IPS-18c (cell line): ENCODE results near the gene PDLIM5.

Experiments used
- H3K4me3 ChIP-seq: 2 replicates; pipeline ENCODE4 v1.7.0; 2013; ENCODE audit warnings: low read depth, mild to moderate bottlenecking, low read length, moderate library complexity; ENCODE audit not compliant: insufficient read depth
- H3K9me3 ChIP-seq: one replicate; pipeline ENCODE4 v1.6.1; 2013; ENCODE audit warnings: mild to moderate bottlenecking, low read length, moderate library complexity; ENCODE audit not compliant: control insufficient read depth, insufficient read depth

The PDLIM5 gene

GRCh38 chr4:94530073-94530472 lies 78.3 kb downstream of the PDLIM5 start:
- Histone ChIP-seq H3K4me3 (no peak overlapping the region), H3K9me3 (no peaks in the 10 kb centered on the region)

GRCh38 chr4:94531991-94532789 lies 80.4 kb downstream of the PDLIM5 start:
- H3K9me3 ChIP-seq: no peaks in the 10 kb centered on the region
- H3K4me3 ChIP-seq: no peak overlapping the region

- H3K9me3 ChIP-seq: no peaks in the 10 kb centered on the region
- no peak overlapping the region for H3K4me3 ChIP-seq
Observed at GRCh38 chr4:94533405-94534223, 81.9 kb downstream of the PDLIM5 start.

GRCh38 chr4:94534401-94535312 lies 82.9 kb downstream of the PDLIM5 start:
- H3K4me3 ChIP-seq: 0 out of 2 replicates have a peak overlapping the region, but pooled peaks have one; percentile 11
- H3K9me3 ChIP-seq: no peaks in the 10 kb centered on the region

- H3K9me3 ChIP-seq: no peaks in the 10 kb centered on the region
- no peak overlapping the region for H3K4me3 ChIP-seq
Observed at GRCh38 chr4:94536049-94536448, 84.3 kb downstream of the PDLIM5 start.

- H3K4me3 ChIP-seq: no peak overlapping the region
- no peaks in the 10 kb centered on the region for H3K9me3 ChIP-seq
Observed at GRCh38 chr4:94536649-94537469, 85.1 kb downstream of the PDLIM5 start.

- no peak overlapping the region for H3K4me3 ChIP-seq
Observed at GRCh38 chr4:94537921-94538628, 86.3 kb downstream of the PDLIM5 start.

GRCh38 chr4:94540476-94540875 lies 88.7 kb downstream of the PDLIM5 start:
- no peak overlapping the region for H3K4me3 ChIP-seq
- no peaks in the 10 kb centered on the region for H3K9me3 ChIP-seq

More at GRCh38 chr4:94537921-94538628, 86.3 kb downstream of the PDLIM5 start:
- no peaks in the 10 kb centered on the region for H3K9me3 ChIP-seq

- Histone ChIP-seq H3K4me3 (no peak overlapping the region), H3K9me3 (no peaks in the 10 kb centered on the region)
Observed at GRCh38 chr4:94544811-94545210, 93.1 kb downstream of the PDLIM5 start.

- H3K4me3 ChIP-seq: no peak overlapping the region
- no peaks in the 10 kb centered on the region for H3K9me3 ChIP-seq
Observed at GRCh38 chr4:94545296-94545695, 93.6 kb downstream of the PDLIM5 start.

GRCh38 chr4:94546949-94547348 lies 95.2 kb downstream of the PDLIM5 start:
- no peaks in the 10 kb centered on the region for H3K9me3 ChIP-seq
- no peak overlapping the region for H3K4me3 ChIP-seq

- Histone ChIP-seq H3K4me3 (no peak overlapping the region), H3K9me3 (no peaks in the 10 kb centered on the region)
Observed at GRCh38 chr4:94548571-94548970, 96.8 kb downstream of the PDLIM5 start.

GRCh38 chr4:94550352-94550751 lies 98.6 kb downstream of the PDLIM5 start:
- Histone ChIP-seq H3K4me3 (no peak overlapping the region), H3K9me3 (no peaks in the 10 kb centered on the region)

GRCh38 chr4:94550851-94551250 lies 99.1 kb downstream of the PDLIM5 start:
- Histone ChIP-seq H3K4me3 (no peak overlapping the region), H3K9me3 (no peaks in the 10 kb centered on the region)

- no peak overlapping the region for H3K4me3 ChIP-seq
- H3K9me3 ChIP-seq: no peaks in the 10 kb centered on the region
Observed at GRCh38 chr4:94551643-94552564, 100.2 kb downstream of the PDLIM5 start.
